ENCODE results near the gene RASGRP2.

The RASGRP2 gene

DNA sequence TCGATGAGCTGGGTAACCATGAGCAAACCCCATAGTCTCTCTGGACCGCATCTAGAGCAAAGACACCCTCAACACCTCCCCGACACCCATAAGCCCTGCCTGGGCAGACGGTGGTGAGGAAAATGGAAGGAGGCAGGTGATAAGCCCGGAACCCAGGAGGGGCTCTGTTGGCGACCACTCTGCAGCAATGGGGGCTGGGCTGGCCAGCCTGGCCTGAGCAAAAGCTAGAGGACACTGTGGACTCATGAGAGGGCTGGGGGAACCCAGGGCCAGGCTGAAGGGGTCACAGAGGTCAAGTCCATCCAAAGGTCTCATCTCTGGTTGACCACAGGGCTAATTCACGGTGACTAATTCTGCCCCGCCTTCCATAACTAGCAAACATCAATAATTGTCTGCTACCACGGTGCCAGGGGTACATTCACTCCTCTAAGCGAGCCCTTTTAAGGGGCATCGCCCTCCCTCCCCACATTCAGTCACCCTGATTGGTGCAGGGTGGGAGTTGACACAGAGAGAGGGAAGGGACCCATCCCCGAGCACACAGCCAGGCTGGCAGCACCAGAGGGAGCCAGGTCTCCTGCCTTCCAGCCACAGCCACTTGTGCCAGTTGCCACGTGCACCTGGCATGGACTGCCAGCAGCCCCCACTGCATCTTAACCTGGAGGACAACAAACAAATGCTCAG lies 11.9 kb upstream of the RASGRP2 start:
- DNase-seq (ENCODE audit: low read depth): no peak

DNA sequence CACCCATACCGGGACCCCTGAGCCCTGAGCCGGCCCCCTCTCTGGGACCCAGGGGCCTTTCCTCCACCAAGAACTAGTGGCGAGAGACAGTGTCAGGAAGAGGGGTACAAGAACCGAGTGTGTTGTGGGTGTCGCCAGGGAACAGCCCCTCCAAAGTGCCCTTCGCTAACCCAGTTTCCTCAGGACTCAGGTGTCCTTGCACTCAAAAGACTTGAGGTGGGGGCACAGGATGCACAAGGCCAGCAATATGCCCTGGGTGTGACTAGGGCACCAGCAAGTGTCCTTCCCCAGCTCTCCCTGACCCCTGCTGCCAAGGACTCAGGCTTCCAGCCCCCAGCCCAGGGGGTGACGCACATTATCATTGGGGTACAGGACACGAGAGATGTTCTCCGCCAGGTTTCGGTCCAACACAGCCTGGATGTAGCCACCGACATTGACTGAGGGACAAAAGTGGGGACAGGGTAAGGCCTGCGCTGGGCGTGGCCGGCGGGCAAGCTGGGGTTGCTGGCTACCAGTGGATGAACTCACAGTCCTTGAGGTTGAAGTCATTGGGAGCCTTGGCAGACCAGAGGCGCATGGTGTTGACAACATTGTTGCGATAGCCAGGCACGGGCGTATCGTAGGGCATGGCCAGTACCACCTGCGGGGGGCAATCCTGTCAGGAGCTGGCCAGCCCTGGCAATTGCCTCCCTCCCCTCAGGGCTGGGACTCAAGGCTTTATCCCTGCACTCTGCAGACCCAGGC lies 11.1 kb upstream of the RASGRP2 start:
- no peak for DNase-seq (ENCODE audit: low read depth)

DNA sequence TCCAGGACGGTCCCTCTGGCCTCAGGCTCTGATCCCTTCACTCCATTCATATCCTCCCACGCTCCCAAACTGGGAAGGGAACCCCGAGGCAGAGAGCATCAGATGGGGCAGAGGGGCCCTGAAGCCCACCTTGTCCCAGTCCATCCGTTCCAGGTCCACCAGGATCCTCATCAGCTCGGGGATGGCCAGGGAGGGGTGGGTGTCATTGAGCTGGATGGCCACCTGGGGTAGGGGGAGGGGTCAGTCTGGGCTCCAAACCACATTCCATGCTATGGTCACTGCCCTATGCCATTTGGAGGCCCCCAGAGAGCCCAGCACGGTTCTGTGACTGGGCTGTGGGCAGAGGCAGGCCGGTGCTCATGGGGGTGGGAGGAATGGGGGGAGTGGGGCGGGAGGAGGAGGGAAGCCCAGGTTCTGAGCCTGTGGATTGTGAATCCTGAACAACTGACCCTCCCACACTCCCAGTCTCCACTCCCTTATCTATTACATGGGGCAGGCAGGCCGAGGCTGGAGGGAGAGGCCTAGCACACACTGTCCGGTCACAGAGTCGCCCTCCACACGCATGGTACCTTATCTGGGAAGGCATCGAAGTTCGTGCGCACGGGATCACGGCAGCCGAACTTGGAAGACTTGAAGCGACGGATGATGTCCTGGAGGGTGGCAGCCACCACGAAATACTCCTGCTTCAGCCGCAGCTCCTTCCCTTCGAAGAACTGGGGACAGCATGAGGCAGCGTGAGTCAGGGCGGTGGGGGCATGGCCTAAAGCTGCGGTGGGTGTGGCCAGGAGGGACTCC lies 10.4 kb upstream of the RASGRP2 start:
- DNase-seq (ENCODE audit: low read depth): no peak

- DNase-seq (ENCODE audit: low read depth): no peak
Observed at GRCh38 chr11:64753380-64754123, 9.6 kb upstream of the RASGRP2 start.

GRCh38 chr11:64753019-64753379 lies 9.1 kb upstream of the RASGRP2 start:
- DNase-seq (ENCODE audit: low read depth): no peak

- no peak for DNase-seq (ENCODE audit: low read depth)
Observed at GRCh38 chr11:64752175-64752970, 8.4 kb upstream of the RASGRP2 start.

- DNase-seq (ENCODE audit: low read depth): no peak
Observed at GRCh38 chr11:64751580-64751979, 7.6 kb upstream of the RASGRP2 start.

- no peak for DNase-seq (ENCODE audit: low read depth)
Observed at GRCh38 chr11:64751136-64751535, 7.2 kb upstream of the RASGRP2 start.

GRCh38 chr11:64750361-64751054 lies 6.6 kb upstream of the RASGRP2 start:
- DNase-seq (ENCODE audit: low read depth): no peak

GRCh38 chr11:64747961-64748665 lies 4.2 kb upstream of the RASGRP2 start:
- no peak for DNase-seq (ENCODE audit: low read depth)

GRCh38 chr11:64746486-64746885 lies 2.5 kb upstream of the RASGRP2 start:
- no peak for DNase-seq (ENCODE audit: low read depth)

GRCh38 chr11:64745521-64746328 lies 1.8 kb upstream of the RASGRP2 start:
- no peak for DNase-seq (ENCODE audit: low read depth)

GRCh38 chr11:64745189-64745520 lies 1.2 kb upstream of the RASGRP2 start:
- no peak for DNase-seq (ENCODE audit: low read depth)

- DNase-seq (ENCODE audit: low read depth): no peak
Observed at GRCh38 chr11:64744544-64745188, 724 bp upstream of the RASGRP2 start.

GRCh38 chr11:64742889-64743590 lies 902 bp downstream of the RASGRP2 start:
- no peak for DNase-seq (ENCODE audit: low read depth)

GRCh38 chr11:64742087-64742888 lies 1.7 kb downstream of the RASGRP2 start:
- no peak for DNase-seq (ENCODE audit: low read depth)

DNA sequence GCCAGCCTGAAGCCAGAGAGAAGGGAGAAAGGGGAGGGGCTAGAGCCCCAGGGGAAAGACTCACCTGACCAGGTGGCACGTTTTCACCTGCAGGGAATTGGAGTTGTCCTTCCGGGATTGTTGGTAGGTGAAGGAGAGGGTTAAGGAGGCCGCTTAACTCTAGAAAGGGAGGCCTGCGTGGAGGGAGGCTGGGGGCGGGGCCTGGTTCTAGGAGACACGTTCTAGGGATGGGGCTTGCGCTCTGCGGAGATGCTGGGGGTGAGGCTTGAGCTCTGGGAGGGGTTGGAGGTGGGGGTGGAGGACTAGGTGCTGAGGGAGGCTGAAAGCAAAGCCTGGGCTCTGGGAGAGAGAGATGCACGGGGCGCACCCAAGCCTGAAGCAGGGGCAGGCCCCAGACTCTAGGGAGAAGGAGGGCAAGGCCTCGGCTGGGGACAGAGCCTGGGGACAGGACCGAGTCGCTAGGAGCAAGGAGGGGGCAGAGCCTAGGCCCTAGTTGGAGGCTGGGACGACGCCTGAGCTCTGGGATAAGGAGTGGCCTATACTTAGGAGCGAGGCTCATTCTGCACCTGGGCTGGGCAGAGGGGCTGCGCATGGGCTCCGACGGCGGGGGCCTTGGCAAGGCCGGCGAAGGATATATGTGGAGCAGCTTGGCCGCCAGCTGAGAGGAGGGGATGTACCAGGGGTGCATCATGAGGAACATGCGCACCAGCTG lies 2.4 kb downstream of the RASGRP2 start:
- no peak for DNase-seq (ENCODE audit: low read depth)

Data from stimulated activated CD8-positive, alpha-beta memory T cell treated with anti-CD3 and anti-CD28 coated beads, Interleukin-7, amount 100 ng/mL, for 24 hours (primary cell).